NCI-H460 (cell line): ENCODE data around the gene LRRTM1. TPM values are rescaled to one million over a fixed set of nuclear protein-coding genes. Genes with fewer than 3 reads are reported as not detected.

Source experiments
- DNase-seq: peaks from one replicate; pipeline ENCODE4 v3.0.0-alpha.2; 2016; ENCODE audit warnings: low read depth; ENCODE audit errors: extremely low read depth
- total RNA-seq: library from RNA; depleted of rRNA; stranded (reverse); fragments of >200 nt; shearing (Covaris generic); gene quantifications from 2 replicates; pipeline ENCODE4 v1.2.3, GENCODE V29; 2014

Gene LRRTM1
- total RNA-seq, 1 experiment from 2014 or later: not detected

- no peak for DNase-seq
These were observed 1.3 kb downstream of the LRRTM1 start for GRCh38 chr2:80303006-80303908.

- DNase-seq: no peak
These were observed 2.1 kb downstream of the LRRTM1 start for GRCh38 chr2:80302314-80303005.

GRCh38 chr2:80302001-80302313 lies 2.6 kb downstream of the LRRTM1 start:
- no peak for DNase-seq

- DNase-seq: no peak
These were observed 3.6 kb downstream of the LRRTM1 start for GRCh38 chr2:80300954-80301353.

GRCh38 chr2:80300346-80300745 lies 4.2 kb downstream of the LRRTM1 start:
- DNase-seq: no peak

GRCh38 chr2:80299661-80300060 lies 4.9 kb downstream of the LRRTM1 start:
- DNase-seq: no peak

- no peak for DNase-seq
These were observed 5.6 kb downstream of the LRRTM1 start for GRCh38 chr2:80298954-80299353.

- no peak for DNase-seq
These were observed 11.5 kb downstream of the LRRTM1 start for GRCh38 chr2:80293039-80293438.

GRCh38 chr2:80292474-80292873 lies 12.1 kb downstream of the LRRTM1 start:
- no peak for DNase-seq

- no peak for DNase-seq
These were observed 12.9 kb downstream of the LRRTM1 start for GRCh38 chr2:80291656-80292055.

- DNase-seq: no peak
These were observed 16.0 kb downstream of the LRRTM1 start for GRCh38 chr2:80288576-80288975.

- DNase-seq: no peak
These were observed 23.5 kb downstream of the LRRTM1 start for GRCh38 chr2:80281049-80281448.

- no peak for DNase-seq
These were observed 24.0 kb downstream of the LRRTM1 start for GRCh38 chr2:80280598-80280997.

- DNase-seq: no peak
These were observed 34.7 kb downstream of the LRRTM1 start for GRCh38 chr2:80269806-80270205.

GRCh38 chr2:80266231-80266630 lies 38.3 kb downstream of the LRRTM1 start:
- DNase-seq: no peak

- DNase-seq: no peak
These were observed 45.3 kb downstream of the LRRTM1 start for GRCh38 chr2:80259292-80259691.

GRCh38 chr2:80258793-80259192 lies 45.8 kb downstream of the LRRTM1 start:
- no peak for DNase-seq

- DNase-seq: no peak
These were observed 46.2 kb downstream of the LRRTM1 start for GRCh38 chr2:80258341-80258740.

- DNase-seq: no peak
These were observed 47.1 kb downstream of the LRRTM1 start for GRCh38 chr2:80257450-80257849.

- DNase-seq: no peak
These were observed 47.8 kb downstream of the LRRTM1 start for GRCh38 chr2:80256782-80257167.

GRCh38 chr2:80255918-80256781 lies 48.4 kb downstream of the LRRTM1 start:
- DNase-seq: no peak
